Measurements from ENCODE around the gene OSBP2. TPM values are rescaled to one million over a fixed set of nuclear protein-coding genes. Genes with fewer than 3 reads are reported as not detected.

OSBP2 gene
- total RNA-seq, 4 donors from 2014 or later = 0.60 to 7.5 (median 4.3) TPM

DNA sequence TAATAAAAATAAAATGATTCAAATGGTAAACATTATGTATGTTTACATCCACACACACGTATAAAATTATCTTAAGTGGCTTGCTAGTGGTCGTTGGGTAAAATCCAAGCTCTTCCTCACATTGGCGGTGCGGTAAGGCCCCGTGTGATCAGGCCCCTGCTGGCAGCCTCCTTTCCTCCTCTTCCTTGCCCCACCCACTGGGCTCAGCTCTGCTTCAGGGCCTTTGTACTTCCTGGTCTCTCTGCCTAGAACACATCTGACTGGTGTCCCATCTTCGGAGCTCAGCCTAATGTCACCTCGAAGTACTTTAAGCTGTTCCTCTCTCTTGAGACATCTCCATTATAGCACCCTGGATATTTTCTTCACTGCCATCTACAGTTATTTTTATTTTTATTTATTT lies 52.8 kb downstream of the OSBP2 start:
- Histone ChIP-seq H3K36me3 (no peaks in the 10 kb centered on the region), H3K9me3 (no peaks in the 10 kb centered on the region), H3K4me1 (peaks cover 0 to 3% (median 0%) of the 10 kb centered on the region in 4 donors), H3K4me3 (no peak overlapping the region), H3K27ac (no peak overlapping the region), H3K27me3 (no peaks in the 10 kb centered on the region)
- TF ChIP-seq EP300 (IDR thresholded peaks at IDR 0.05; ENCODE audit: low read depth) = no peak
- peak in 1 of 5 experiments; percentile 22 for TF ChIP-seq CTCF (IDR thresholded peaks at IDR 0.05)
- TF ChIP-seq POLR2A (IDR thresholded peaks at IDR 0.05) = no peak
- TF ChIP-seq POLR2AphosphoS5 (IDR thresholded peaks at IDR 0.05) = no peak
- in situ Hi-C loops (cut with MboI; ENCODE audit: low pct_ligation_motif_present in 1 of 4, low pct_unique_long_range_greater_than_20kb in 1 of 4, low sequenced_read_pairs in 3 of 4) = no loop called here
- peak; percentile 68 for DNase-seq
- intact Hi-C loops (cut with DNase I; ENCODE audit: low total_unique reads) = no loop called here
- WGBS, 2 donors (ENCODE audit: low coverage in 1 of 2) = 25 to 55% methylated on average over 2 to 7 of the region's 7 CpGs

- Histone ChIP-seq H3K27me3 (no peaks in the 10 kb centered on the region), H3K27ac (no peak overlapping the region), H3K36me3 (no peaks in the 10 kb centered on the region), H3K4me1 (peaks cover 0 to 3% (median 0%) of the 10 kb centered on the region in 4 donors), H3K4me3 (no peak overlapping the region), H3K9me3 (no peaks in the 10 kb centered on the region)
- no peak for TF ChIP-seq CTCF (IDR thresholded peaks at IDR 0.05)
- no peak for TF ChIP-seq EP300 (IDR thresholded peaks at IDR 0.05; ENCODE audit: low read depth)
- TF ChIP-seq POLR2A (IDR thresholded peaks at IDR 0.05) = no peak
- TF ChIP-seq POLR2AphosphoS5 (IDR thresholded peaks at IDR 0.05) = no peak
- in situ Hi-C loops (cut with MboI; ENCODE audit: low pct_ligation_motif_present in 1 of 4, low pct_unique_long_range_greater_than_20kb in 1 of 4, low sequenced_read_pairs in 3 of 4) = no loop called here
- DNase-seq = no peak
- 85% methylated on average over 3 of the region's 3 CpGs; no CpG with 5 or more reads in 1 of the 2 donors for WGBS, 2 donors (ENCODE audit: low coverage in 1 of 2)
- intact Hi-C loops (cut with DNase I; ENCODE audit: low total_unique reads) = no loop called here
These were observed 54.6 kb downstream of the OSBP2 start for GRCh38 chr22:30749272-30749671.

- Histone ChIP-seq H3K4me1 (peaks cover 0 to 3% (median 0%) of the 10 kb centered on the region in 4 donors), H3K36me3 (no peaks in the 10 kb centered on the region), H3K4me3 (no peak overlapping the region), H3K27ac (no peak overlapping the region), H3K27me3 (no peaks in the 10 kb centered on the region), H3K9me3 (no peaks in the 10 kb centered on the region)
- intact Hi-C loops (cut with DNase I; ENCODE audit: low total_unique reads) (no loop called here), in situ Hi-C loops (cut with MboI; ENCODE audit: low pct_ligation_motif_present in 1 of 4, low pct_unique_long_range_greater_than_20kb in 1 of 4, low sequenced_read_pairs in 3 of 4) (loop anchor here in 2 of 4 donors (5.0 to 10.0 kb wide), 2 partner anchors 113 to 125 kb away; partner anchors contain the start of gene SLC35E4 (in 1 of the 2))
- TF ChIP-seq EP300 (IDR thresholded peaks at IDR 0.05; ENCODE audit: low read depth) (no peak), POLR2AphosphoS5 (IDR thresholded peaks at IDR 0.05) (no peak), CTCF (IDR thresholded peaks at IDR 0.05) (no peak), POLR2A (IDR thresholded peaks at IDR 0.05) (no peak)
- DNase-seq = no peak
- WGBS, 2 donors (ENCODE audit: low coverage in 1 of 2) = 86 to 87% methylated on average over 3 to 6 of the region's 6 CpGs
These were observed 55.2 kb downstream of the OSBP2 start for GRCh38 chr22:30749849-30750248.

DNA sequence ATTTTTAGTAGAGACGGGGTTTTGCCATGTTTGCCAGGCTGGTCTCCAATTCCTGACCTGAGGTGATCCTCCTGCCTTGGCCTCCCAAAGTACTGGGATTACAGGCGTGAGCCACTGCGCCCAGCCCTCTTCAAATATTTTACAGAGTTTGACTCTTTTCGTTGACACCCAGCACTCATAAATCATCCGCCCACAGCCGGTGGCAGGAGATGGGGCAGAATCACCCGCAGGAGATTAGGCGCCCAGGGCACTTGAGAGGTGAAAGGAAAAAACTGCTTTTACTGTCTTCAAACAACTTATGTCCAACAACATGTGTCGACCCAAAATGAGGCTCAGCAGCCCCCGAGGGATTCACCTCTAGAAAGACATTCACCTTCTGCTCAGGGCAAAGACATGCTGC lies 56.9 kb downstream of the OSBP2 start:
- no peak overlapping the region for H3K4me3 ChIP-seq
- no peak for DNase-seq
- intact Hi-C loops (cut with DNase I; ENCODE audit: low total_unique reads) (loop anchor here (1.0 kb wide), 1 partner anchor 30 kb away; no protein-coding TSS in a partner anchor), in situ Hi-C loops (cut with MboI; ENCODE audit: low pct_ligation_motif_present in 1 of 4, low pct_unique_long_range_greater_than_20kb in 1 of 4, low sequenced_read_pairs in 3 of 4) (loop anchor here in 2 of 4 donors (5.0 to 10.0 kb wide), 2 partner anchors 114 to 127 kb away; partner anchors contain the start of gene SLC35E4 (in 1 of the 2))
- no peak overlapping the region for H3K27ac ChIP-seq
- no peaks in the 10 kb centered on the region for H3K9me3 ChIP-seq
- WGBS, 2 donors (ENCODE audit: low coverage in 1 of 2) = 84% methylated on average over 10 of the region's 10 CpGs; no CpG with 5 or more reads in 1 of the 2 donors
- no peak for TF ChIP-seq CTCF (IDR thresholded peaks at IDR 0.05)
- TF ChIP-seq POLR2A (IDR thresholded peaks at IDR 0.05) = no peak
- TF ChIP-seq EP300 (IDR thresholded peaks at IDR 0.05; ENCODE audit: low read depth) = no peak
- TF ChIP-seq POLR2AphosphoS5 (IDR thresholded peaks at IDR 0.05) = no peak
- peaks cover 0 to 3% (median 0%) of the 10 kb centered on the region in 4 donors for H3K4me1 ChIP-seq
- H3K36me3 ChIP-seq = no peaks in the 10 kb centered on the region
- no peaks in the 10 kb centered on the region for H3K27me3 ChIP-seq
